Stimulated activated CD4-positive, alpha-beta T cell treated with anti-CD3 and anti-CD28 coated beads, Interleukin-4, amount 100 ng/mL, for 24 hours (primary cell): ENCODE measurements around the gene IVL.

ENCODE experiments used
- DNase-seq: peaks from one replicate; pipeline ENCODE4 v3.0.0-alpha.2; 2020

The IVL gene

GRCh38 chr1:152957561-152957960 lies 49.2 kb downstream of the IVL start:
- no peak for DNase-seq

- no peak for DNase-seq
Observed at GRCh38 chr1:152959273-152959672, 50.9 kb downstream of the IVL start.

- no peak for DNase-seq
Observed at GRCh38 chr1:152959801-152960451, 51.6 kb downstream of the IVL start.

- no peak for DNase-seq
Observed at GRCh38 chr1:152960452-152961044, 52.2 kb downstream of the IVL start.
